Prostate gland (tissue), 2 donors: Measurements from ENCODE around the gene EMID1. TPM values are rescaled to one million over a fixed set of nuclear protein-coding genes. Genes with fewer than 3 reads are reported as not detected.

Source experiments
- DNase-seq: peaks from one replicate; pipeline ENCODE4 v3.0.0-alpha.2; 2019; ENCODE audit warnings: low spot score
- H3K27ac ChIP-seq, 2 donors: fragments of 200-600 bp; sonication (generic); 2 replicates each; pipeline ENCODE4 v1.5.1; 2017 to 2019
- H3K27me3 ChIP-seq: fragments of 200-600 bp; sonication (generic); replicated peaks from 2 replicates; pipeline ENCODE4 v1.5.1; 2019; ENCODE audit not compliant: insufficient read depth
- H3K36me3 ChIP-seq, 2 donors: fragments of 200-600 bp; sonication (generic); 1 replicate in 1 of 2; 2 replicates in 1 of 2; pipeline versions ENCODE4 v1.5.1 to v1.8.1; 2017 to 2019
- H3K4me1 ChIP-seq: fragments of 200-600 bp; sonication (generic); replicated peaks from 2 replicates; pipeline ENCODE4 v1.5.1; 2019
- H3K4me3 ChIP-seq, 2 donors: fragments of 200-600 bp; sonication (generic); 2 replicates each; pipeline ENCODE4 v1.5.1; 2017 to 2019
- H3K9me3 ChIP-seq: fragments of 200-600 bp; sonication (generic); 2 replicates; pipeline ENCODE4 v1.5.1; 2017
- CTCF ChIP-seq, 4 experiments: fragments of 200-600 bp in 2 of 4; fragments of 450-650 bp in 2 of 4; sonication (generic) in 2 of 4; IDR thresholded peaks; 1 replicate in 3 of 4; 2 replicates in 1 of 4; pipeline ENCODE4 v1.5.1; 2016 to 2019; ENCODE audit warnings: antibody characterized with exemption in 4 of 4, mild to moderate bottlenecking in 2 of 4, moderate library complexity in 2 of 4
- POLR2A ChIP-seq: fragments of 450-650 bp; IDR thresholded peaks from one replicate; pipeline ENCODE4 v1.6.1; 2016; ENCODE audit warnings: antibody characterized with exemption, mild to moderate bottlenecking
- POLR2AphosphoS5 ChIP-seq: sonication (generic); formaldehyde crosslinking; IDR thresholded peaks from one replicate; pipeline ENCODE4 v1.6.1; 2017; ENCODE audit warnings: antibody characterized with exemption
- WGBS: methylation state at CpG from one replicate; pipeline ENCODE4 v1.1.5; 2018; 5-methylcytosine and 5-hydroxymethylcytosine counted together
- intact Hi-C: fragments of 100-400 bp; cut with DNase I; formaldehyde crosslinking; loops from one replicate; pipeline ENCODE4 v1.14.2; 2022
- total RNA-seq, 2 donors: library from RNA; depleted of rRNA; stranded (reverse); fragments of >200 nt; gene quantifications; one replicate each; pipeline ENCODE4 v1.1.0, GENCODE V29; 2016

Gene EMID1
- total RNA-seq, 2 donors from 2014 or later, result 12.8 to 14.7 TPM

GRCh38 chr22:29254286-29254660 lies 48.6 kb downstream of the EMID1 start:
- Histone ChIP-seq H3K4me3 (no peak overlapping the region), H3K27ac (no peak overlapping the region), H3K27me3 (no peaks in the 10 kb centered on the region), H3K9me3 (no peaks in the 10 kb centered on the region), H3K4me1 (no peaks in the 10 kb centered on the region), H3K36me3 (no peaks in the 10 kb centered on the region)
- no peak for DNase-seq
- intact Hi-C loops, result no loop called here
- WGBS, result 56% methylated on average over 4 of the region's 4 CpGs
- TF ChIP-seq POLR2A, result no peak
- no peak for TF ChIP-seq POLR2AphosphoS5
- TF ChIP-seq CTCF (IDR thresholded peaks at IDR 0.05), result no peak

- Histone ChIP-seq H3K36me3 (no peaks in the 10 kb centered on the region), H3K4me1 (no peaks in the 10 kb centered on the region), H3K27ac (no peak overlapping the region), H3K4me3 (no peak overlapping the region), H3K27me3 (no peaks in the 10 kb centered on the region), H3K9me3 (no peaks in the 10 kb centered on the region)
- 98% methylated on average over 11 of the region's 11 CpGs for WGBS
- intact Hi-C loops, result no loop called here
- DNase-seq, result no peak
- TF ChIP-seq POLR2A, result no peak
- TF ChIP-seq CTCF (IDR thresholded peaks at IDR 0.05), result no peak
- no peak for TF ChIP-seq POLR2AphosphoS5
Observed at GRCh38 chr22:29255064-29255621, 49.4 kb downstream of the EMID1 start.

- intact Hi-C loops, result no loop called here
- no peak for TF ChIP-seq CTCF (IDR thresholded peaks at IDR 0.05)
- no peak for TF ChIP-seq POLR2AphosphoS5
- TF ChIP-seq POLR2A, result no peak
- DNase-seq, result no peak
Observed at GRCh38 chr22:29256606-29257325, 51.1 kb downstream of the EMID1 start.

GRCh38 chr22:29257751-29258181 lies 52.1 kb downstream of the EMID1 start:
- TF ChIP-seq CTCF (IDR thresholded peaks at IDR 0.05) (no peak), POLR2AphosphoS5 (no peak), POLR2A (no peak)

More at GRCh38 chr22:29256606-29257325, 51.1 kb downstream of the EMID1 start:
- Histone ChIP-seq H3K9me3 (no peaks in the 10 kb centered on the region), H3K4me3 (no peak overlapping the region), H3K27ac (no peak overlapping the region), H3K27me3 (no peaks in the 10 kb centered on the region), H3K36me3 (no peaks in the 10 kb centered on the region), H3K4me1 (no peaks in the 10 kb centered on the region)
- 94% methylated on average over 8 of the region's 8 CpGs for WGBS

More at GRCh38 chr22:29257751-29258181, 52.1 kb downstream of the EMID1 start:
- Histone ChIP-seq H3K9me3 (no peaks in the 10 kb centered on the region), H3K36me3 (no peaks in the 10 kb centered on the region), H3K27ac (no peak overlapping the region), H3K27me3 (no peaks in the 10 kb centered on the region), H3K4me3 (no peak overlapping the region), H3K4me1 (no peaks in the 10 kb centered on the region)
- intact Hi-C loops, result no loop called here
- DNase-seq, result no peak
- WGBS, result 79% methylated on average over 7 of the region's 8 CpGs
